Forelimb muscle (tissue), 1 donor: ENCODE measurements around the gene QSOX1. TPM values are rescaled to one million over a fixed set of nuclear protein-coding genes. Genes with fewer than 3 reads are reported as not detected.
"Not testable (repeated sequence)": the region's sequence is repeated elsewhere in the genome, so short reads cannot be mapped to it uniquely, and the experiment has no call there.

Experiments
- DNase-seq: peaks from one replicate; pipeline ENCODE4 v3.0.0-alpha.2; 2013; ENCODE audit warnings: low read depth
- polyA plus RNA-seq: library from polyadenylated mRNA; unstranded; fragments of 120-200 nt; gene quantifications from one replicate; pipeline ENCODE4 v1.2.1, GENCODE V29; 2013; ENCODE audit not compliant: insufficient read length

QSOX1 gene
- 21.0 TPM for polyA plus RNA-seq

- peak; percentile 69 for DNase-seq
Observed at GRCh38 chr1:180154325-180155181, at the start of gene QSOX1. Gene QSOX1 (plus strand): TSS chr1:180154869. CDS start chr1:180154908, 39 bp downstream.

- no peak for DNase-seq
Observed at GRCh38 chr1:180112091-180112490, 42.6 kb upstream of the QSOX1 start.

- DNase-seq: no peak
Observed at GRCh38 chr1:180112984-180113647, 41.6 kb upstream of the QSOX1 start.

GRCh38 chr1:180114396-180114945 lies 40.2 kb upstream of the QSOX1 start:
- no peak for DNase-seq

- DNase-seq: no peak
Observed at GRCh38 chr1:180116964-180117763, 37.5 kb upstream of the QSOX1 start.

- no peak for DNase-seq
Observed at GRCh38 chr1:180117764-180118116, 36.9 kb upstream of the QSOX1 start.

- no peak for DNase-seq
Observed at GRCh38 chr1:180119837-180120236, 34.8 kb upstream of the QSOX1 start.

GRCh38 chr1:180123463-180123936 lies 31.2 kb upstream of the QSOX1 start:
- DNase-seq: no peak

- no peak for DNase-seq
Observed at GRCh38 chr1:180130651-180131050, 24.0 kb upstream of the QSOX1 start.

GRCh38 chr1:180131510-180131909 lies 23.2 kb upstream of the QSOX1 start:
- DNase-seq: no peak

GRCh38 chr1:180133193-180133592 lies 21.5 kb upstream of the QSOX1 start:
- no peak for DNase-seq

GRCh38 chr1:180133688-180134087 lies 21.0 kb upstream of the QSOX1 start:
- not testable (repeated sequence) for DNase-seq

- no peak for DNase-seq
Observed at GRCh38 chr1:180135535-180135934, 19.1 kb upstream of the QSOX1 start.

GRCh38 chr1:180136331-180136967 lies 18.2 kb upstream of the QSOX1 start:
- no peak for DNase-seq

- DNase-seq: no peak
Observed at GRCh38 chr1:180136968-180137356, 17.7 kb upstream of the QSOX1 start.

GRCh38 chr1:180137776-180138175 lies 16.9 kb upstream of the QSOX1 start:
- no peak for DNase-seq

- DNase-seq: no peak
Observed at GRCh38 chr1:180141381-180141934, 13.2 kb upstream of the QSOX1 start.

GRCh38 chr1:180143359-180143758 lies 11.3 kb upstream of the QSOX1 start:
- no peak for DNase-seq

GRCh38 chr1:180144659-180145357 lies 9.9 kb upstream of the QSOX1 start:
- DNase-seq: no peak

GRCh38 chr1:180145446-180145845 lies 9.2 kb upstream of the QSOX1 start:
- no peak for DNase-seq
